ENCODE measurements around the gene SOX5. TPM values are rescaled to one million over a fixed set of nuclear protein-coding genes. Genes with fewer than 3 reads are reported as not detected.

Gene SOX5
- total and polyA plus RNA-seq, 5 donors: 1.9 to 14.3 (median 10.0) TPM

DNA sequence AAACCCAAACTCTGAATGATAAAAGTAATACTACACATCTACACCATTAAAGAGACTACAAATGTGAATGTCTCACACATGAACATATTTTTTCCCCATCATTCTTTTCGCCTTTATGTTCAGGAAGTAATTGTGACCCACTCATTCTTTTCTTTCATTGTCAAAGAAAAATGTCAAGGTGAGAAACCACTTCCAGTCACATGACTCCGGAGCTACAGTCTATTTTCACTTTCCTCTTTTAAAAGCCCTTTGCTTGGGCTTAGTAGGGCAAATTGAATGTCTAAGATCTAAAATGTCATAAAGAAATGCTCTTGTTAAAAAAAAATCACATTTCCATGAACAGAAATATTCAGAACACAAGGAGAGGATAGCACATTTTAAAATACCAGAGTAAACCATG lies 461.3 kb downstream of the SOX5 start:
- ATAC-seq: no peak
- no peak for DNase-seq
- whole genome bisulfite sequencing: 73% methylated on average over 2 of the region's 2 CpGs
- intact Hi-C loops (cut with DNase I): no loop called here
- Histone ChIP-seq H3K4me1 (ENCODE audit: control insufficient read depth, insufficient read depth, low read length) (no peaks in the 10 kb centered on the region), H3K27me3 (ENCODE audit: control insufficient read depth, insufficient read depth) (no peaks in the 10 kb centered on the region), H3K9me3 (ENCODE audit: control insufficient read depth, low read length) (no peaks in the 10 kb centered on the region), H3K4me3 (ENCODE audit: low read length) (no peak overlapping the region), H3K27ac (ENCODE audit: low read length) (no peak overlapping the region)

DNA sequence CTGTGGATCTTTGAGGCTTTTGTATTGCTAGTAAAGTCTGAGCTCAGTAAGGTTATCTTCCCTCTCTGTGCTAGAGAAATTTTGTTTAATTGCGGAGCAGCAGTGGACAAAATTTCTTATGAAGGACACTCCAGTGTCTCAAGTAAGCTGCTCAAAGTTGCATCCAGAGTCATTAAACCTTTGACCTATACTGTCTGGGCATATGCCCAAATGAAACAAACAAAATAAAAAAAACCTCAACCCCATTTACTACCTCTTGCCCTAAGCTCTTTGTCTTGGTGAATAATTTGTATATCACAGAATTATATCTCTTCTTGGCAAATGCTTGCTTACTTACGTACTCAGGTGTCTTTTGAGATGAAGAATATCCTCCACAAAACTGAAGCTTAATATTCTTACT lies 465.2 kb downstream of the SOX5 start:
- Histone ChIP-seq H3K4me3 (ENCODE audit: low read length) (no peak overlapping the region), H3K9me3 (ENCODE audit: control insufficient read depth, low read length) (no peaks in the 10 kb centered on the region), H3K27ac (ENCODE audit: low read length) (no peak overlapping the region), H3K27me3 (ENCODE audit: control insufficient read depth, insufficient read depth) (no peaks in the 10 kb centered on the region), H3K4me1 (ENCODE audit: control insufficient read depth, insufficient read depth, low read length) (no peaks in the 10 kb centered on the region)
- ATAC-seq (no peak), DNase-seq (no peak)
- WGBS: 83% methylated on average over 2 of the region's 2 CpGs
- intact Hi-C loops (cut with DNase I): no loop called here

GRCh38 chr12:23482571-23482970 lies 466.9 kb downstream of the SOX5 start:
- H3K27me3 ChIP-seq (ENCODE audit: control insufficient read depth, insufficient read depth): no peaks in the 10 kb centered on the region
- no peaks in the 10 kb centered on the region for H3K4me1 ChIP-seq (ENCODE audit: control insufficient read depth, insufficient read depth, low read length)
- H3K27ac ChIP-seq (ENCODE audit: low read length): no peak overlapping the region
- H3K9me3 ChIP-seq (ENCODE audit: control insufficient read depth, low read length): no peaks in the 10 kb centered on the region
- DNase-seq (no peak), ATAC-seq (no peak)
- intact Hi-C loops (cut with DNase I): no loop called here
- WGBS: 76% methylated on average over 1 of the region's 1 CpG
- H3K4me3 ChIP-seq (ENCODE audit: low read length): no peak overlapping the region

Measured in right cardiac atrium (tissue), 5 donors.